Jurkat, Clone E6-1 (cell line): Measurements from ENCODE around the gene PCYOX1L.

ENCODE experiments used
- DNase-seq: peaks from one replicate; pipeline ENCODE4 v3.0.0-alpha.2; 2011; ENCODE audit warnings: low read depth, low spot score
- H3K4me3 ChIP-seq: 2 replicates; pipeline ENCODE4 v1.5.1; 2011; ENCODE audit warnings: mild to moderate bottlenecking, low read length, control low read depth, moderate library complexity

Gene PCYOX1L

GRCh38 chr5:149328177-149328576 lies 29.7 kb upstream of the PCYOX1L start:
- H3K4me3 ChIP-seq = no peak overlapping the region
- no peak for DNase-seq

DNA sequence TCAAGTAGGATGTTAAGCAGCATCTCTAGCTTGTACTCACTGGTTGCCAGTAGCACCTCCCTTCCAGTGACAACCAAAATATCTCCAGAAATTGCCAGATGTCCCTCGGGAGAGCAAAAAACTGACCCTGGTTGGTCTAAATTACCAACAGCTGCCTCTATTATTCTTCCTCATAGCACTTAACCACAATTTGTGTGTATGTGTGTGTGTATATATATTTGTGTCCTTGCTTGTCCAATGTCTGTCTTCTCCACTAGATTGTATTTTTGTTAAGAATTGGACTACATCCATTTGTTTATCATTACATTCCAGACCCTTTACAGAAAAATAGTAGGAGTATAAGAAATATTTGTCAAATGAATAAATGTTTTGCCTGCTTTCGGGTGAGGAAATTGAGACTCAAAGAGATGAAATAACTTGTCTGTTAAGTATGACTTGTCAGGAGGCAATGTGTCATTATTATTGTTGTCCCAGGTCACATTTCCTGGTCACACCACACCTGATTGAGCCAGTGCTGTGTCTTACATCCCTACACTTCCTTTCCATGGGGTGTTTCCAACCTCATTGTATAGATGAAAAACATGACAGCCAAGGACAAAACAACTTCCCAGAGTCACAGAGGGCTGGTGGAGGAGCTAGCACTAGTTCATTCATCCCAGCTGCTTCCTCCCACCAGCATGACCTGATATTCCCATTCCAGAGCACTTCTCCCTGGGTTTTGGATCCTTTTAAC lies 24.0 kb upstream of the PCYOX1L start:
- no peak for DNase-seq
- no peak overlapping the region for H3K4me3 ChIP-seq

- DNase-seq = no peak
- H3K4me3 ChIP-seq = no peak overlapping the region
Measured at GRCh38 chr5:149337736-149338135, 20.1 kb upstream of the PCYOX1L start.

DNA sequence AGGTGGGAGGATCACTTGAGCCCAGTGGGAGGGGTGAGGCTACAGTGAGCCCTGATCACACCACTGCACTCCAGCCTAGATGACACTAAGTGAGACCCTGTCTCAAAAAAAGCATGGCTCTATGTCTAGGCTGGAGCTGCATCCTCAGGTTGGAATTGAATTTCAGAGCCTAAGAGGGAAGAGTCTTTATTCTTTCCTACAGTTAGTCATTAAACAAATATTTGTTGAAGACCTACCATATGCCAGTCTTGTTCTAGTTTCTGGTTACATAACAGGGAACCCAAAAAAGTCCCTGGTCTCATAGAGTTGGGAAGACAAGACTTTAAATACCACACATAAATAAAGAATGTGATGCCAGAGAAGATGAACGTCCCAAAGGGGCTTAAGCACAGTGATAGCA lies 19.5 kb upstream of the PCYOX1L start:
- no peak overlapping the region for H3K4me3 ChIP-seq
- DNase-seq = no peak

DNA sequence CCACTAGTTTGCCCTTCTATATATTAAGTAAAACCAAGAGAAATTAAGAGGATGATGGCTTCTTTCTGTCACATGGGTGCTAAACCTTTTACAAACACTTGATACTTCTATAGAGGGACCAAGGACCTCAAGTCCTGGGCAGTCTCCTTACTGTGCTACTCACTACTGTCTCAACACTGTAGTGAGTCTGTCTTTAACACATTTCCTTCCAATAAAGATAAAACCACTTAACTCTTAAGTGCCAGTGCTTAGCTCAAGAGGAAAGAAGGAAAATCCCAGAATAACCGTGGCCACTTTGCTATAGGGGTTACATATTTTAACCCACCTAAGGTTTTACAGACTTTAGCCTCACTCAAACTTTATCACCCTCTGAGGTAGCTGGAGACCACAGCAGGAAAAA lies 16.9 kb upstream of the PCYOX1L start:
- H3K4me3 ChIP-seq = no peak overlapping the region
- no peak for DNase-seq

DNA sequence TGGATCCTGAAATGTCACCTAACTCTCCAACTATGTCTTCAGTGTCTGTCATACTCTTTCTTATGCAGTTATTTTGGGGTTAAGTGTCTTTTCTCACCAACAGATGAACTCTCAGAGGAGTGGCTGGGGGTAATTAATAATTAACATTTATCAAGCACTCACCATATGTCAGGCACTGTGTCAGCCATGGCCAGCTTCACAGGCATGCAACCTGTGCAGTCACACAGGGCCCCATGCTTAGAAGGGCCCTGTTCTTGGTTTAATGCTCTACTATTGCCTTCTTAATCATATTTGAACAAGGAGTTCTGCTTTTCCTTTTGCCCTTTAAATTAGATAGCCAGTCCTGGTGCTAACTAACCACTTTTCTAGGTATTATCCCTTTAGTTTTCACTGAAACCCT lies 16.0 kb upstream of the PCYOX1L start:
- no peak for DNase-seq
- no peak overlapping the region for H3K4me3 ChIP-seq

- H3K4me3 ChIP-seq = no peak overlapping the region
- no peak for DNase-seq
Measured at GRCh38 chr5:149344151-149344550, 13.7 kb upstream of the PCYOX1L start.

DNA sequence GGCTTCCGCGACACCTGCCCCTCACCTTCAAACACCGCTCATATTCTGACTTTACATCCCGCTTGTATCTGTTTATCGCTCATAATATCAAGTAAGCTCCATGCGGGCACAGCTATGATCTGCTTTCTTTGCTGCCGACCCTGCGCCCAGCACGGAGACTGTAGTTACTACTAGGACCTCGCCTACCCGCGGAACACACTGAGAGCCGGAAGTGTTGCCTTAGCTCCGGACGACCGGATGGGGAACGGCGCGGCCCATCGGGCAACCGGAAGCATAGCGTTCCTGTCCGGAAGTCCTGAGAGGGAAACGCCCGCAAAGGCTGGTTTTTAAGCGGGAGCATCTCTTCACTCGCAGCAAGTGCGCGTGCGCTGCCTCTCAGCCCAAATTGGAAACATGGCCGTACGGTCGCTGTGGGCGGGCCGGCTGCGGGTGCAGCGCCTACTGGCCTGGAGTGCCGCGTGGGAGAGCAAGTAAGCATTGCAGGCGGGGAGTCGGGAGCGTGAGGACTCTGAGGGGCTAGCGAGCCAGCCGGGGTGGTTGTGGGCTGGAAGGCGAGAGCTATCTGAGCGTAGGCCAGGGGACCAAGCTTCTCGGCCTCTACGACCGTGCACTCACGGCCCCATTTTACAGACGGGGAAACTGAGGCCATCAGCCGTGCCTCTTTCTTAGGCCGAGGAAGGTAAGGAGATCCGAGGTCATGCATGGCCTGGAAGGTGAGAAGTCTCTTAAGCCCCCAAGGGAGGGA lies 12.5 kb upstream of the PCYOX1L start, which contains the start of gene GRPEL2:
GRPEL2 (plus strand) TSS at position 353 of the 745 bp plus-strand sequence; CDS start at position 394, 41 bp downstream.
- peak within 1 kb of the TSS; percentile 95 for H3K4me3 ChIP-seq
- peak; percentile 94 for DNase-seq

- H3K4me3 ChIP-seq = peak overlapping the region; percentile 95
- no peak for DNase-seq
Measured at GRCh38 chr5:149345892-149346222, 12.0 kb upstream of the PCYOX1L start.

- DNase-seq = no peak
- H3K4me3 ChIP-seq = no peak overlapping the region
Measured at GRCh38 chr5:149348518-149348917, 9.3 kb upstream of the PCYOX1L start.

DNA sequence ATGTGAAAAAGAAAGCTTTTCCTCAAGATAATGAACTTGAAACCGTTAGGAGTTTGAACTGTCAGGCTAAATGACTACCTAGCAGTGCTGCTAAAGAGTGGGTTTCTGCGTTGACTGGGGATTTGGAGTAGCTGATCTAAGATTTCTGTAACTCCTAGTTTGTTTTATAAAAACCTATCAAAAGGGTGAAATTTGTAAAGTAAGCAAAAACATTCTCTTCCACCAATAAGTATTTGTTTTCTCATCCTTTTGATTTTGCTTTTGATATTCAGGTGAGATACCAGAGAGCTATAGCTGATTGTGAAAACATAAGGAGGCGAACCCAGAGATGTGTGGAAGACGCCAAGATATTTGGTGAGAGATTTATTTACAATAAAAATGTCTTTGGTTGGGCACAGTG lies 8.5 kb upstream of the PCYOX1L start:
- no peak overlapping the region for H3K4me3 ChIP-seq
- DNase-seq = no peak

DNA sequence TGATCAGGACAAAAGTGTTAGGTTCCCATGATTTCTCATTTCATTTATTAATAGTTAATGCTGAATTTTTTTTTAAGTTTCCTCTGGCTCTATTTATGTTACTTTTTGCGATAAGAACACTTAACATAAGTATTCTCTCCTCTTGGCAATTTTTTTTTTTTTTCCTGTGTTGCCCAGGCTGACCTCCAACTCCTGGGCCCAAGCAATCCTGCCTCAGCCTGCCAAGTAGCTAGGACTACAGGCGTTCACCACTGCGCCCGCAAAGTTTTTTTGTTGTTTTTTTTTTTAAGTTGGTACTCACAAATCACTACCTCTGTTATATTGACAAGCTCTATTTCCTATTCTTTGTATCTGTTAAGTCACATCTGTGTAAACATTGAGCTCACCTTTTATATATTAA lies 5.7 kb upstream of the PCYOX1L start:
- DNase-seq = no peak
- H3K4me3 ChIP-seq = no peak overlapping the region

DNA sequence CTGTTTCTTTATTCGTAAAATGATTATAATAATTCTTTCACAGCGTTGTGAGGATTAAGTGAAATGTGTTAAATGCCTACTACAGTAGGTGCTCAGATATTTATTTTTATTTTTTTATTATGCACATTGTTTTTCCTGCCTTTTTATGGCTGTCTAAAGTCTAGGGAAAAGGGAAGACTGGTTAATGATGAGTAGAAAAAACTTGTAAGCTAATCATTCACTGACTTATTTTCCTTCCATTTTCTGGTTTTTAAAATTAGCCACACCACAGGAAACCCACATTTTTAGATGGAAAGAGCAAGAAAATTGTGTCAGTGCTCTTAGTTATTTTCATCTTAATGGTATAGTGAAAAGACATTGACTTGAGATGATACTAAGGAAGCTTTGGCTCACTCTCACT lies 3.9 kb upstream of the PCYOX1L start:
- H3K4me3 ChIP-seq = no peak overlapping the region
- no peak for DNase-seq

- DNase-seq = no peak
- H3K4me3 ChIP-seq = no peak overlapping the region
Measured at GRCh38 chr5:149355688-149356087, 2.2 kb upstream of the PCYOX1L start.

- DNase-seq = no peak
- H3K4me3 ChIP-seq = no peak overlapping the region
Measured at GRCh38 chr5:149356391-149356790, 1.5 kb upstream of the PCYOX1L start.

DNA sequence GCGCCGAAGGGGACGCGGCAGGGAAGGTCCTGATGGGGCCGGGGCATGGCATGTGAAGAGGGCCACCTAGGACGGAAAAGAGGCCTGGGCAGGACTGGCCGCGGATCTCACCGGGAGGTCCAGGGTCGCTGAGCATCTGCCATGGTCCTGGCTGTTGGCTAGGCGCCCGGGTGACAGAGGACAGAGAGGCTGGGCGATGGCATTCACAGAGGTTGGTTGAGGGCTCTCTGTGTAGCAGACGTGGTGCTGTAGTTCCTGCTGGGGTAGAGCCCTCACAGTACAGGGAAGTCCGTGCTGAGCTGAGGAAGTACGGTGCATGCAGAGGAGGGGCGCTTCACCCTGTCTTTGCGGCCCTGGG lies 427 bp downstream of the PCYOX1L start:
- DNase-seq = no peak

DNA sequence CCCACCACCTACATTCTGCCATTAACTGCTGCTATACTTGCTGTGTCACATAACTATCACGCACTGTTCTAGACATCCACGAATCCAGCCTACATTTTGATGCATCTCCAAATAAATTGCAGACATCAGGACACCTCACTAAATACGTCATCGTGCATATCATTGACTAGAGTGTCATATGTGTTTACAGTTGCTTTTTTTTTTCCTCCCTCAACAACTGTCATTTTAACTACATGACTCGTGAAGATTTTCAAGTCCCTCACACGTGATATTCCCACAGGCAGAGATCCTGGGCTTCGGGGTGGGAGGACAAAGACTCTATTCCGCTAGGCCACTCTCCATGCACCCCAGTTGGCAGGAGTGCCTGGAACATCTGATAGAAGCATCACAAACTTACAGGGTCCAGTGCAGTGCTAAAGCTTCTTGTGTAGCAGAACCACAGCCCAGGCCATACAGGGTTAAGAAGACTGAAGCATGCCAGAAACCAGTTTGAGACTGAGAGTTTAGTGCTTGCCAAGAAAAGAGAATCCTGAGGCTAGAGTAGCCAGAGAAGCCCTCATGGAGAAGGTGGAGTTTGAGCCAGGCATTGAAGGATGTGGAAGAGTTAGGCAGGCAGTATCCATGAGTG lies 1.1 kb downstream of the PCYOX1L start:
- peak overlapping the region; percentile 86 for H3K4me3 ChIP-seq
- no peak for DNase-seq

More for the DNA sequence above, 427 bp downstream of the PCYOX1L start:
- H3K4me3 ChIP-seq = peak overlapping the region; percentile 86

- DNase-seq = no peak
- no peak overlapping the region for H3K4me3 ChIP-seq
Measured at GRCh38 chr5:149360272-149360671, 2.4 kb downstream of the PCYOX1L start.

DNA sequence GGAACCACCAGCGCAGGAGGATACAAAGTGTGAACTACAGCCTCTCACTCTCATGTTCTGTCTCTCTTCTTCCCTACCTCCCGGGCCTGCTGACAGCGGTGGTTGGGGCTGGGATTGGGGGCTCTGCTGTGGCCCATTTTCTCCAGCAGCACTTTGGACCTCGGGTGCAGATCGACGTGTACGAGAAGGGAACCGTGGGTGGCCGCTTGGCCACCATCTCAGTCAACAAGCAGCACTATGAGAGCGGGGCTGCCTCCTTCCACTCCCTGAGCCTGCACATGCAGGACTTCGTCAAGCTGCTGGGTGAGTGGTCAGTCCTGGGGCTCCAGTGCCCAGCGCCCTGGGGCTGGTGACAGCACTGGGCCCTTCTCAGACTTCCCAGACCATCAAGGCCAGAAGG lies 4.7 kb downstream of the PCYOX1L start:
- no peak overlapping the region for H3K4me3 ChIP-seq
- DNase-seq = no peak

GRCh38 chr5:149363358-149363757 lies 5.5 kb downstream of the PCYOX1L start:
- DNase-seq = no peak
- no peak overlapping the region for H3K4me3 ChIP-seq
